Measurements from ENCODE around the gene ADRB1.

Gene ADRB1

GRCh38 chr10:114046087-114046458, 2.4 kb downstream of the ADRB1 start:
- Histone ChIP-seq H3K27ac (ENCODE audit: low read depth, low read length) (no peak overlapping the region), H3K79me2 (ENCODE audit: control insufficient read depth, low read length) (no peaks in the 10 kb centered on the region), H3K4me3 (ENCODE audit: low read length) (no peak overlapping the region), H3K4me1 (ENCODE audit: control insufficient read depth, low read length) (no peaks in the 10 kb centered on the region), H3K4me2 (ENCODE audit: low read length) (no peak overlapping the region), H4K20me1 (ENCODE audit: control insufficient read depth, insufficient read depth, low read depth, low read length) (no peaks in the 10 kb centered on the region), H3K9me3 (ENCODE audit: control insufficient read depth, insufficient read depth, low read length) (peaks cover 5% of the 10 kb centered on the region; the same call in 1 of the 2 replicates), H3K27me3 (ENCODE audit: control insufficient read depth, low read length) (peaks cover 24% of the 10 kb centered on the region), H3F3A (ENCODE audit: control insufficient read depth, insufficient read depth) (no peaks in the 10 kb centered on the region), H3K36me3 (ENCODE audit: control insufficient read depth, low read length) (no peaks in the 10 kb centered on the region), H3K9me2 (replicated peaks; ENCODE audit: control insufficient read depth, low read length) (no peaks in the 10 kb centered on the region)
- TF ChIP-seq EZH2phosphoT487 (IDR thresholded peaks at IDR 0.05; ENCODE audit: borderline replicate concordance, low read length) (no peak), CTCF (IDR thresholded peaks at IDR 0.05; ENCODE audit: low read depth, low read length, poor library complexity, severe bottlenecking) (no peak)

GRCh38 chr10:114048472-114048871, 4.8 kb downstream of the ADRB1 start:
- no peaks in the 10 kb centered on the region for H3K36me3 ChIP-seq (ENCODE audit: control insufficient read depth, low read length)
- no peaks in the 10 kb centered on the region for H3K79me2 ChIP-seq (ENCODE audit: control insufficient read depth, low read length)
- TF ChIP-seq EZH2phosphoT487 (IDR thresholded peaks at IDR 0.05; ENCODE audit: borderline replicate concordance, low read length) (no peak), CTCF (IDR thresholded peaks at IDR 0.05; ENCODE audit: low read depth, low read length, poor library complexity, severe bottlenecking) (no peak)
- peaks cover 18% of the 10 kb centered on the region for H3K27me3 ChIP-seq (ENCODE audit: control insufficient read depth, low read length)
- H4K20me1 ChIP-seq (ENCODE audit: control insufficient read depth, insufficient read depth, low read depth, low read length), result no peaks in the 10 kb centered on the region
- no peaks in the 10 kb centered on the region for H3K4me1 ChIP-seq (ENCODE audit: control insufficient read depth, low read length)
- H3K4me2 ChIP-seq (ENCODE audit: low read length), result no peak overlapping the region
- H3K9me2 ChIP-seq (replicated peaks; ENCODE audit: control insufficient read depth, low read length), result no peaks in the 10 kb centered on the region
- no peak overlapping the region for H3K4me3 ChIP-seq (ENCODE audit: low read length)
- no peaks in the 10 kb centered on the region for H3F3A ChIP-seq (ENCODE audit: control insufficient read depth, insufficient read depth)
- H3K27ac ChIP-seq (ENCODE audit: low read depth, low read length), result no peak overlapping the region
- peaks cover 5% of the 10 kb centered on the region; the same call in 1 of the 2 replicates for H3K9me3 ChIP-seq (ENCODE audit: control insufficient read depth, insufficient read depth, low read length)

- Histone ChIP-seq H4K20me1 (ENCODE audit: control insufficient read depth, insufficient read depth, low read depth, low read length) (no peaks in the 10 kb centered on the region), H3K79me2 (ENCODE audit: control insufficient read depth, low read length) (no peaks in the 10 kb centered on the region), H3K4me2 (ENCODE audit: low read length) (no peak overlapping the region), H3K4me3 (ENCODE audit: low read length) (no peak overlapping the region), H3K9me2 (replicated peaks; ENCODE audit: control insufficient read depth, low read length) (no peaks in the 10 kb centered on the region), H3K36me3 (ENCODE audit: control insufficient read depth, low read length) (no peaks in the 10 kb centered on the region), H3K27ac (ENCODE audit: low read depth, low read length) (no peak overlapping the region), H3K9me3 (ENCODE audit: control insufficient read depth, insufficient read depth, low read length) (no peaks in the 10 kb centered on the region), H3F3A (ENCODE audit: control insufficient read depth, insufficient read depth) (no peaks in the 10 kb centered on the region), H3K4me1 (ENCODE audit: control insufficient read depth, low read length) (no peaks in the 10 kb centered on the region), H3K27me3 (ENCODE audit: control insufficient read depth, low read length) (peaks cover 31% of the 10 kb centered on the region)
- TF ChIP-seq CTCF (IDR thresholded peaks at IDR 0.05; ENCODE audit: low read depth, low read length, poor library complexity, severe bottlenecking) (no peak), EZH2phosphoT487 (IDR thresholded peaks at IDR 0.05; ENCODE audit: borderline replicate concordance, low read length) (no peak)
Observed at GRCh38 chr10:114051714-114052113, 8.0 kb downstream of the ADRB1 start.

- no peaks in the 10 kb centered on the region for H3K9me2 ChIP-seq (replicated peaks; ENCODE audit: control insufficient read depth, low read length)
- TF ChIP-seq EZH2phosphoT487 (IDR thresholded peaks at IDR 0.05; ENCODE audit: borderline replicate concordance, low read length) (no peak), CTCF (IDR thresholded peaks at IDR 0.05; ENCODE audit: low read depth, low read length, poor library complexity, severe bottlenecking) (no peak)
- H3K27me3 ChIP-seq (ENCODE audit: control insufficient read depth, low read length), result peaks cover 31% of the 10 kb centered on the region
- H3K27ac ChIP-seq (ENCODE audit: low read depth, low read length), result no peak overlapping the region
- no peaks in the 10 kb centered on the region for H3K9me3 ChIP-seq (ENCODE audit: control insufficient read depth, insufficient read depth, low read length)
- H3K4me1 ChIP-seq (ENCODE audit: control insufficient read depth, low read length), result no peaks in the 10 kb centered on the region
- H3K4me3 ChIP-seq (ENCODE audit: low read length), result no peak overlapping the region
- no peaks in the 10 kb centered on the region for H3K79me2 ChIP-seq (ENCODE audit: control insufficient read depth, low read length)
- no peaks in the 10 kb centered on the region for H3F3A ChIP-seq (ENCODE audit: control insufficient read depth, insufficient read depth)
- no peaks in the 10 kb centered on the region for H4K20me1 ChIP-seq (ENCODE audit: control insufficient read depth, insufficient read depth, low read depth, low read length)
- no peaks in the 10 kb centered on the region for H3K36me3 ChIP-seq (ENCODE audit: control insufficient read depth, low read length)
- H3K4me2 ChIP-seq (ENCODE audit: low read length), result no peak overlapping the region
Observed at GRCh38 chr10:114052255-114052654, 8.6 kb downstream of the ADRB1 start.

All from DOHH2 (cell line).